HepG2 (cell line): ENCODE data around the gene PLCXD3. TPM values are rescaled to one million over a fixed set of nuclear protein-coding genes. Genes with fewer than 3 reads are reported as not detected.
A peak's percentile ranks its signal among the peaks of the same experiment; 100 is the strongest.

ENCODE experiments used
- ATAC-seq: fragments of 200-7000 bp; cut with Tn5 transposase; 3 replicates; pipeline ENCODE4 v1.9.1; 2020; ENCODE audit warnings: mild to moderate bottlenecking, moderate library complexity
- BruUV-seq: library from RNA; stranded (reverse); fragments of 400-500 nt; replicated peaks from 2 replicates; lab custom pipeline; 2021; lab: Mats Ljungman, UMichigan
- CTCF ChIA-PET: fragments of 300-600 bp; formaldehyde crosslinking; extraction: SDS; loops from one replicate; lab custom pipeline; 2021; ENCODE audit warnings: low total read pairs, inconsistent platforms, low intra/inter-chr PET ratio; lab: Yijun Ruan, JAX
- POLR2A ChIA-PET: fragments of 350-600 bp; sonication (Branson Sonifier 250); formaldehyde crosslinking; loops from one replicate; lab custom pipeline; 2020; ENCODE audit warnings: antibody characterized with exemption, inconsistent platforms; lab: Yijun Ruan, JAX
- DNase-seq: peaks from one replicate; pipeline ENCODE4 v3.0.0-alpha.2; 2015; ENCODE audit warnings: low spot score
- FAIRE-seq: peaks from 3 replicates; lab custom pipeline; 2011; peaks lifted over from hg19 to GRCh38; lab: Jason Lieb, UNC
- H2AFZ ChIP-seq: one replicate; pipeline ENCODE4 v1.6.1; 2011; ENCODE audit warnings: low read length, inconsistent platforms
- H3K27ac ChIP-seq: fragments of 300-600 bp; 3 replicates; pipeline ENCODE4 v1.8.0; 2011; ENCODE audit warnings: mixed run types, mild to moderate bottlenecking, mixed read lengths, low read length, inconsistent platforms; ENCODE audit not compliant: insufficient read depth; ENCODE audit errors: extremely low read length
- H3K27me3 ChIP-seq, 2 experiments: fragments of 200-600 bp in 1 of 2; 2 replicates in 1 of 2; 3 replicates in 1 of 2; pipeline versions ENCODE4 v1.6.0 to v1.8.0; 2011; ENCODE audit warnings: low read length in 2 of 2, mild to moderate bottlenecking in 2 of 2, moderate library complexity in 2 of 2, inconsistent platforms in 1 of 2; ENCODE audit not compliant: insufficient read depth in 2 of 2, control insufficient read depth in 1 of 2
- H3K36me3 ChIP-seq, 2 experiments: fragments of 200-600 bp in 1 of 2; replicated peaks in 1 of 2; 2 replicates in 1 of 2; 3 replicates in 1 of 2; pipeline versions ENCODE4 v1.5.1 to v1.8.0; 2011; ENCODE audit warnings: low read length in 2 of 2, inconsistent platforms in 1 of 2; ENCODE audit not compliant: insufficient read depth in 2 of 2, control insufficient read depth in 1 of 2
- H3K4me1 ChIP-seq: 2 replicates; pipeline ENCODE4 v1.5.1; 2012; ENCODE audit warnings: low read length, inconsistent platforms; ENCODE audit not compliant: insufficient read depth
- H3K4me2 ChIP-seq: 2 replicates; pipeline ENCODE4 v1.6.0; 2011; ENCODE audit warnings: low read depth, low read length, inconsistent platforms
- H3K4me3 ChIP-seq, 3 experiments: fragments of 200-600 bp in 1 of 3; sonication (generic), shearing (Covaris generic) in 1 of 3; replicated peaks in 1 of 3; 2 replicates each; pipeline ENCODE4 v1.5.1; 2011 to 2016; ENCODE audit warnings: low read length in 3 of 3, inconsistent platforms in 2 of 3, low read depth in 2 of 3, mild to moderate bottlenecking in 2 of 3, control low read depth in 1 of 3, mixed read lengths in 1 of 3; ENCODE audit not compliant: insufficient read depth in 1 of 3
- H3K79me2 ChIP-seq: one replicate; pipeline ENCODE4 v1.6.1; 2011; ENCODE audit warnings: low read length, inconsistent platforms; ENCODE audit not compliant: insufficient read depth
- H3K9ac ChIP-seq: 2 replicates; pipeline ENCODE4 v1.6.0; 2011; ENCODE audit warnings: mild to moderate bottlenecking, low read depth, low read length, inconsistent platforms; ENCODE audit not compliant: insufficient read depth
- H3K9me3 ChIP-seq: 2 replicates; pipeline ENCODE4 v1.5.1; 2012; ENCODE audit warnings: mild to moderate bottlenecking, low read length
- H4K20me1 ChIP-seq: 2 replicates; pipeline ENCODE4 v1.6.0; 2011; ENCODE audit warnings: inconsistent platforms, mild to moderate bottlenecking, low read length, moderate library complexity; ENCODE audit not compliant: insufficient read depth
- MAFF ChIP-seq: IDR thresholded peaks from 2 replicates; pipeline ENCODE4 v1.6.1; 2011; ENCODE audit warnings: low read depth, low read length, improper control_type of control experiment
- MAFK ChIP-seq, 2 experiments: IDR thresholded peaks in 1 of 2; conservative IDR thresholded peaks in 1 of 2; 2 replicates each; pipeline ENCODE4 v1.6.1; 2011; ENCODE audit warnings: improper control_type of control experiment in 2 of 2, low read length in 2 of 2
- TCF12 ChIP-seq, 2 experiments: fragments of 450-650 bp in 1 of 2; sonication (generic) in 1 of 2; formaldehyde crosslinking in 1 of 2; IDR thresholded peaks; 2 replicates each; pipeline versions ENCODE4 v1.6.1 to v1.8.0; 2017 to 2022; ENCODE audit warnings: antibody characterized with exemption in 1 of 2, mild to moderate bottlenecking in 1 of 2, missing genetic modification reagents in 1 of 2, moderate library complexity in 1 of 2
- ZMYM4 ChIP-seq: sonication (generic); formaldehyde crosslinking; IDR thresholded peaks from 2 replicates; pipeline ENCODE4 v1.8.1; 2023; ENCODE audit warnings: mild to moderate bottlenecking, missing genetic modification reagents
- ZNF256 ChIP-seq: sonication (generic); formaldehyde crosslinking; conservative IDR thresholded peaks from 2 replicates; pipeline ENCODE4 v1.4.0; 2020; ENCODE audit warnings: missing genetic modification reagents
- ZSCAN25 ChIP-seq: sonication (generic); formaldehyde crosslinking; IDR thresholded peaks from 2 replicates; pipeline ENCODE4 v1.8.0; 2022; ENCODE audit warnings: mild to moderate bottlenecking, missing genetic modification reagents
- WGBS: methylation state at CpG from one replicate; pipeline ENCODE4 v1.1.6; 2017; ENCODE audit warnings: low lambda C conversion rate; 5-methylcytosine and 5-hydroxymethylcytosine counted together
- in situ Hi-C: cut with HindIII; loops from 2 replicates; pipeline ENCODE4 v1.10.0; 2017; ENCODE audit warnings: low pct_unique_long_range_greater_than_20kb; ENCODE audit not compliant: extremely low pct_ligation_motif_present
- intact Hi-C: fragments of 100-400 bp; cut with micrococcal nuclease; formaldehyde crosslinking; loops from one replicate; pipeline ENCODE4 v1.10.0; 2022; ENCODE audit not compliant: unreplicated experiment
- polyA plus RNA-seq, 8 experiments: library from polyadenylated mRNA; depleted of rRNA in 3 of 8; stranded (reverse) in 7 of 8; unstranded in 1 of 8; fragments of >200 nt; fragmentation: Illumina TruSeq in 4 of 8; extraction: Trizol in 4 of 8; gene quantifications; 2 replicates each; pipeline versions ENCODE4 v1.2.1 to v1.2.3, GENCODE V29; 2011 to 2016; ENCODE audit warnings: low read depth in 4 of 8, missing spikeins in 1 of 8, mixed read lengths in 1 of 8; ENCODE audit not compliant: insufficient read depth in 1 of 8
- total RNA-seq, 5 experiments: library from RNA; depleted of rRNA; stranded (reverse); fragments of >200 nt; fragmentation: Illumina TruSeq; extraction: Trizol; gene quantifications; 2 replicates each; pipeline ENCODE4 v1.2.3, GENCODE V29; 2016; ENCODE audit warnings: low read depth in 1 of 5
- TF ChIP-seq, protein P1 (sequence below): sonication (generic); formaldehyde crosslinking; IDR thresholded peaks from 2 replicates; pipeline ENCODE4 v1.4.0; 2020; ENCODE audit warnings: low read depth, mild to moderate bottlenecking, missing genetic modification reagents
- TF ChIP-seq, protein P2 (sequence below): sonication (generic); formaldehyde crosslinking; IDR thresholded peaks from 2 replicates; pipeline ENCODE4 v1.4.0; 2020; ENCODE audit warnings: missing genetic modification reagents, mild to moderate bottlenecking, borderline replicate concordance

Gene PLCXD3
- total and polyA plus RNA-seq, 2 of the 13 experiments (the other 11 are each of a cell fraction or from before 2014, with no cell fraction given) = not detected

DNA sequence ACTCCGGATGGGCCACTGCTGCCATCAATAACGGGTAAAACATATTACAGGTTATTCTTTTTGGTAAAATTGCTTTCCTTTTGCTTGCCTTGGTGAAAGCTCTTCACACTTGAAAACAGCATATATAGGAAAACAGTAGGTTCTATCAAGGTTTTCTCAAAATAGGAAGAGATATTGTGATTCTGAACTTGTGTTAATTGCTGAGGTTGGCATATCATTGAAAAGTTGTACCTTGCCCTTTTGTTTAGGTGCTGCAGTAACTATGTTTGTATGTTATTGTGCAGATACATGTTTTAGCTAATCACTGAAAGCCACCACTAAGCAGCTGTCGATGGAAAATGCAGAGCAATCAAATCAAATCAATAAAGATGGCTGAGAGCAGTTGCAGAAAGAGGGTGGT is 219.1 kb downstream of the PLCXD3 start:
- H3K27me3 ChIP-seq = no peaks in the 10 kb centered on the region
- DNase-seq (no peak), ATAC-seq (no peak), FAIRE-seq (no peak)
- intact Hi-C loops = no loop called here
- H4K20me1 ChIP-seq = no peaks in the 10 kb centered on the region
- ChIA-PET POLR2A (no interaction called here), CTCF (no interaction called here)
- no peaks in the 10 kb centered on the region for H3K4me1 ChIP-seq
- H3K27ac ChIP-seq = no peak overlapping the region
- 3% methylated on average over 3 of the region's 3 CpGs for WGBS
- in situ Hi-C loops = no loop called here
- no peak overlapping the region for H2AFZ ChIP-seq
- H3K9ac ChIP-seq = no peak overlapping the region
- no peaks in the 10 kb centered on the region for H3K79me2 ChIP-seq
- H3K9me3 ChIP-seq = peaks cover 23% of the 10 kb centered on the region
- H3K4me2 ChIP-seq = no peak overlapping the region
- BruUV-seq = no TSS peak
- no peak for TF ChIP-seq ZSCAN25
- TF ChIP-seq ZNF256 = no peak
- TF ChIP-seq MAFF = peak; percentile 64
- TF ChIP-seq MAFK (conservative IDR thresholded peaks at IDR 0.05 in 1 of 2, IDR thresholded peaks at IDR 0.05 in 1 of 2; ENCODE audit: low read length in 2 of 2) = peak; percentile 49 to 73; a peak in 3 of 4 replicates
- TF ChIP-seq, protein P1, sequence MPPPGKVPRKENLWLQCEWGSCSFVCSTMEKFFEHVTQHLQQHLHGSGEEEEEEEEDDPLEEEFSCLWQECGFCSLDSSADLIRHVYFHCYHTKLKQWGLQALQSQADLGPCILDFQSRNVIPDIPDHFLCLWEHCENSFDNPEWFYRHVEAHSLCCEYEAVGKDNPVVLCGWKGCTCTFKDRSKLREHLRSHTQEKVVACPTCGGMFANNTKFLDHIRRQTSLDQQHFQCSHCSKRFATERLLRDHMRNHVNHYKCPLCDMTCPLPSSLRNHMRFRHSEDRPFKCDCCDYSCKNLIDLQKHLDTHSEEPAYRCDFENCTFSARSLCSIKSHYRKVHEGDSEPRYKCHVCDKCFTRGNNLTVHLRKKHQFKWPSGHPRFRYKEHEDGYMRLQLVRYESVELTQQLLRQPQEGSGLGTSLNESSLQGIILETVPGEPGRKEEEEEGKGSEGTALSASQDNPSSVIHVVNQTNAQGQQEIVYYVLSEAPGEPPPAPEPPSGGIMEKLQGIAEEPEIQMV (CRISPR knock-in tag) = no peak
- TF ChIP-seq, protein P2, sequence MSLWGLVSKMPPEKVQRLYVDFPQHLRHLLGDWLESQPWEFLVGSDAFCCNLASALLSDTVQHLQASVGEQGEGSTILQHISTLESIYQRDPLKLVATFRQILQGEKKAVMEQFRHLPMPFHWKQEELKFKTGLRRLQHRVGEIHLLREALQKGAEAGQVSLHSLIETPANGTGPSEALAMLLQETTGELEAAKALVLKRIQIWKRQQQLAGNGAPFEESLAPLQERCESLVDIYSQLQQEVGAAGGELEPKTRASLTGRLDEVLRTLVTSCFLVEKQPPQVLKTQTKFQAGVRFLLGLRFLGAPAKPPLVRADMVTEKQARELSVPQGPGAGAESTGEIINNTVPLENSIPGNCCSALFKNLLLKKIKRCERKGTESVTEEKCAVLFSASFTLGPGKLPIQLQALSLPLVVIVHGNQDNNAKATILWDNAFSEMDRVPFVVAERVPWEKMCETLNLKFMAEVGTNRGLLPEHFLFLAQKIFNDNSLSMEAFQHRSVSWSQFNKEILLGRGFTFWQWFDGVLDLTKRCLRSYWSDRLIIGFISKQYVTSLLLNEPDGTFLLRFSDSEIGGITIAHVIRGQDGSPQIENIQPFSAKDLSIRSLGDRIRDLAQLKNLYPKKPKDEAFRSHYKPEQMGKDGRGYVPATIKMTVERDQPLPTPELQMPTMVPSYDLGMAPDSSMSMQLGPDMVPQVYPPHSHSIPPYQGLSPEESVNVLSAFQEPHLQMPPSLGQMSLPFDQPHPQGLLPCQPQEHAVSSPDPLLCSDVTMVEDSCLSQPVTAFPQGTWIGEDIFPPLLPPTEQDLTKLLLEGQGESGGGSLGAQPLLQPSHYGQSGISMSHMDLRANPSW (CRISPR knock-in tag) = no peak
- no peak for TF ChIP-seq TCF12 (IDR thresholded peaks at IDR 0.05)
- no peak for TF ChIP-seq TCF12 (CRISPR knock-in tag; IDR thresholded peaks at IDR 0.05)
- no peak for TF ChIP-seq ZMYM4 (CRISPR knock-in tag)
- H3K4me3 ChIP-seq = no peak overlapping the region
- H3K36me3 ChIP-seq = no peaks in the 10 kb centered on the region
